ENCODE data around the gene DDX24. TPM values are rescaled to one million over a fixed set of nuclear protein-coding genes. Genes with fewer than 3 reads are reported as not detected.
A peak's percentile ranks its signal among the peaks of the same experiment; 100 is the strongest.

Gene DDX24
- polyA plus RNA-seq, 2 donors, result 45.6 to 58.3 TPM

- Histone ChIP-seq H3K4me3 (ENCODE audit: low read depth in 1 of 2, low read length in 2 of 2) (no peak overlapping the region), H3K9me3 (ENCODE audit: control insufficient read depth in 2 of 2, insufficient read depth in 1 of 2, low read depth in 1 of 2, low read length in 1 of 2) (peaks cover 0 to 7% of the 10 kb centered on the region in 2 donors), H3K27ac (ENCODE audit: low read depth in 2 of 2, low read length in 1 of 2) (peak overlapping the region; percentile 28 to 40), H3K27me3 (ENCODE audit: control insufficient read depth in 1 of 2, insufficient read depth in 2 of 2, low read length in 2 of 2) (no peaks in the 10 kb centered on the region), H3K36me3 (ENCODE audit: control insufficient read depth in 2 of 2, insufficient read depth in 2 of 2, low read length in 1 of 2) (no peaks in the 10 kb centered on the region), H3K4me1 (ENCODE audit: control insufficient read depth in 2 of 2, insufficient read depth in 2 of 2, low read length in 1 of 2) (peaks cover 4 to 17% of the 10 kb centered on the region in 2 donors)
- WGBS, 2 donors, result 83 to 92% methylated on average over 15 of the region's 15 CpGs
Observed at GRCh38 chr14:94115631-94116030, 34.6 kb upstream of the DDX24 start.

- H3K9me3 ChIP-seq (ENCODE audit: control insufficient read depth in 2 of 2, insufficient read depth in 1 of 2, low read depth in 1 of 2, low read length in 1 of 2), result peaks cover 0 to 3% of the 10 kb centered on the region in 2 donors
- peaks cover 4 to 17% of the 10 kb centered on the region in 2 donors for H3K4me1 ChIP-seq (ENCODE audit: control insufficient read depth in 2 of 2, insufficient read depth in 2 of 2, low read length in 1 of 2)
- no peaks in the 10 kb centered on the region for H3K36me3 ChIP-seq (ENCODE audit: control insufficient read depth in 2 of 2, insufficient read depth in 2 of 2, low read length in 1 of 2)
- WGBS, 2 donors, result 24 to 27% methylated on average over 4 of the region's 4 CpGs
- peak overlapping the region; percentile 28 to 40 for H3K27ac ChIP-seq (ENCODE audit: low read depth in 2 of 2, low read length in 1 of 2)
- no peaks in the 10 kb centered on the region for H3K27me3 ChIP-seq (ENCODE audit: control insufficient read depth in 1 of 2, insufficient read depth in 2 of 2, low read length in 2 of 2)
- H3K4me3 ChIP-seq (ENCODE audit: low read depth in 1 of 2, low read length in 2 of 2), result no peak overlapping the region
Observed at GRCh38 chr14:94115058-94115591, 34.1 kb upstream of the DDX24 start.

- H3K9me3 ChIP-seq (ENCODE audit: control insufficient read depth in 2 of 2, insufficient read depth in 1 of 2, low read depth in 1 of 2, low read length in 1 of 2), result peaks cover 0 to 3% of the 10 kb centered on the region in 2 donors
- H3K4me1 ChIP-seq (ENCODE audit: control insufficient read depth in 2 of 2, insufficient read depth in 2 of 2, low read length in 1 of 2), result peaks cover 4 to 21% of the 10 kb centered on the region in 2 donors
- H3K27me3 ChIP-seq (ENCODE audit: control insufficient read depth in 1 of 2, insufficient read depth in 2 of 2, low read length in 2 of 2), result no peaks in the 10 kb centered on the region
- no peak overlapping the region for H3K4me3 ChIP-seq (ENCODE audit: low read depth in 1 of 2, low read length in 2 of 2)
- 75 to 79% methylated on average over 5 of the region's 5 CpGs for WGBS, 2 donors
- no peaks in the 10 kb centered on the region for H3K36me3 ChIP-seq (ENCODE audit: control insufficient read depth in 2 of 2, insufficient read depth in 2 of 2, low read length in 1 of 2)
- peak overlapping the region; percentile 21 to 36 for H3K27ac ChIP-seq (ENCODE audit: low read depth in 2 of 2, low read length in 1 of 2)
Observed at GRCh38 chr14:94114589-94115057, 33.6 kb upstream of the DDX24 start.

- Histone ChIP-seq H3K4me1 (ENCODE audit: control insufficient read depth in 2 of 2, insufficient read depth in 2 of 2, low read length in 1 of 2) (peaks cover 4 to 21% of the 10 kb centered on the region in 2 donors), H3K4me3 (ENCODE audit: low read depth in 1 of 2, low read length in 2 of 2) (no peak overlapping the region), H3K27ac (ENCODE audit: low read depth in 2 of 2, low read length in 1 of 2) (peak overlapping the region in 1 of 2 donors; percentile 5)
Observed at GRCh38 chr14:94113908-94114588, 33.0 kb upstream of the DDX24 start.

GRCh38 chr14:94113490-94113889 is 32.5 kb upstream of the DDX24 start:
- no peaks in the 10 kb centered on the region for H3K9me3 ChIP-seq (ENCODE audit: control insufficient read depth in 2 of 2, insufficient read depth in 1 of 2, low read depth in 1 of 2, low read length in 1 of 2)
- no peak overlapping the region for H3K4me3 ChIP-seq (ENCODE audit: low read depth in 1 of 2, low read length in 2 of 2)
- peak overlapping the region in 1 of 2 donors; percentile 5 for H3K27ac ChIP-seq (ENCODE audit: low read depth in 2 of 2, low read length in 1 of 2)
- no peaks in the 10 kb centered on the region for H3K27me3 ChIP-seq (ENCODE audit: control insufficient read depth in 1 of 2, insufficient read depth in 2 of 2, low read length in 2 of 2)
- no peaks in the 10 kb centered on the region for H3K36me3 ChIP-seq (ENCODE audit: control insufficient read depth in 2 of 2, insufficient read depth in 2 of 2, low read length in 1 of 2)
- 45 to 49% methylated on average over 6 of the region's 6 CpGs for WGBS, 2 donors
- H3K4me1 ChIP-seq (ENCODE audit: control insufficient read depth in 2 of 2, insufficient read depth in 2 of 2, low read length in 1 of 2), result peaks cover 4 to 21% of the 10 kb centered on the region in 2 donors

More at GRCh38 chr14:94113908-94114588, 33.0 kb upstream of the DDX24 start:
- WGBS, 2 donors, result 71 to 79% methylated on average over 5 of the region's 5 CpGs
- no peaks in the 10 kb centered on the region for H3K9me3 ChIP-seq (ENCODE audit: control insufficient read depth in 2 of 2, insufficient read depth in 1 of 2, low read depth in 1 of 2, low read length in 1 of 2)
- no peaks in the 10 kb centered on the region for H3K27me3 ChIP-seq (ENCODE audit: control insufficient read depth in 1 of 2, insufficient read depth in 2 of 2, low read length in 2 of 2)
- H3K36me3 ChIP-seq (ENCODE audit: control insufficient read depth in 2 of 2, insufficient read depth in 2 of 2, low read length in 1 of 2), result no peaks in the 10 kb centered on the region

- Histone ChIP-seq H3K4me1 (ENCODE audit: control insufficient read depth in 2 of 2, insufficient read depth in 2 of 2, low read length in 1 of 2) (peaks cover 4 to 21% of the 10 kb centered on the region in 2 donors), H3K9me3 (ENCODE audit: control insufficient read depth in 2 of 2, insufficient read depth in 1 of 2, low read depth in 1 of 2, low read length in 1 of 2) (no peaks in the 10 kb centered on the region), H3K4me3 (ENCODE audit: low read depth in 1 of 2, low read length in 2 of 2) (no peak overlapping the region), H3K36me3 (ENCODE audit: control insufficient read depth in 2 of 2, insufficient read depth in 2 of 2, low read length in 1 of 2) (no peaks in the 10 kb centered on the region), H3K27ac (ENCODE audit: low read depth in 2 of 2, low read length in 1 of 2) (peak overlapping the region; percentile 43 to 49), H3K27me3 (ENCODE audit: control insufficient read depth in 1 of 2, insufficient read depth in 2 of 2, low read length in 2 of 2) (no peaks in the 10 kb centered on the region)
- whole genome bisulfite sequencing, 2 donors, result 65 to 72% methylated on average over 7 of the region's 7 CpGs
Observed at GRCh38 chr14:94113073-94113472, 32.1 kb upstream of the DDX24 start.

- no peaks in the 10 kb centered on the region for H3K36me3 ChIP-seq (ENCODE audit: control insufficient read depth in 2 of 2, insufficient read depth in 2 of 2, low read length in 1 of 2)
- peak overlapping the region; percentile 49 to 56 for H3K27ac ChIP-seq (ENCODE audit: low read depth in 2 of 2, low read length in 1 of 2)
- no peak overlapping the region for H3K4me3 ChIP-seq (ENCODE audit: low read depth in 1 of 2, low read length in 2 of 2)
- no peaks in the 10 kb centered on the region for H3K9me3 ChIP-seq (ENCODE audit: control insufficient read depth in 2 of 2, insufficient read depth in 1 of 2, low read depth in 1 of 2, low read length in 1 of 2)
- 74 to 86% methylated on average over 6 of the region's 6 CpGs for WGBS, 2 donors
- H3K27me3 ChIP-seq (ENCODE audit: control insufficient read depth in 1 of 2, insufficient read depth in 2 of 2, low read length in 2 of 2), result no peaks in the 10 kb centered on the region
- H3K4me1 ChIP-seq (ENCODE audit: control insufficient read depth in 2 of 2, insufficient read depth in 2 of 2, low read length in 1 of 2), result peaks cover 4 to 21% of the 10 kb centered on the region in 2 donors
Observed at GRCh38 chr14:94112513-94113063, 31.6 kb upstream of the DDX24 start.

GRCh38 chr14:94111276-94112095 is 30.5 kb upstream of the DDX24 start:
- Histone ChIP-seq H3K4me1 (ENCODE audit: control insufficient read depth in 2 of 2, insufficient read depth in 2 of 2, low read length in 1 of 2) (peaks cover 4 to 21% of the 10 kb centered on the region in 2 donors), H3K27ac (ENCODE audit: low read depth in 2 of 2, low read length in 1 of 2) (peak overlapping the region; percentile 22 to 72), H3K9me3 (ENCODE audit: control insufficient read depth in 2 of 2, insufficient read depth in 1 of 2, low read depth in 1 of 2, low read length in 1 of 2) (no peaks in the 10 kb centered on the region), H3K27me3 (ENCODE audit: control insufficient read depth in 1 of 2, insufficient read depth in 2 of 2, low read length in 2 of 2) (no peaks in the 10 kb centered on the region), H3K4me3 (ENCODE audit: low read depth in 1 of 2, low read length in 2 of 2) (peak overlapping the region; percentile 27 to 34), H3K36me3 (ENCODE audit: control insufficient read depth in 2 of 2, insufficient read depth in 2 of 2, low read length in 1 of 2) (no peaks in the 10 kb centered on the region)
- WGBS, 2 donors, result 61 to 83% methylated on average over 20 of the region's 20 CpGs

GRCh38 chr14:94110552-94111181 is 29.7 kb upstream of the DDX24 start, which contains the start of gene IFI27:
Gene IFI27, plus strand, starts transcription at chr14:94110736.
- Histone ChIP-seq H3K4me1 (ENCODE audit: control insufficient read depth in 2 of 2, insufficient read depth in 2 of 2, low read length in 1 of 2) (peaks cover 4 to 17% of the 10 kb centered on the region in 2 donors), H3K36me3 (ENCODE audit: control insufficient read depth in 2 of 2, insufficient read depth in 2 of 2, low read length in 1 of 2) (no peaks in the 10 kb centered on the region), H3K27ac (ENCODE audit: low read depth in 2 of 2, low read length in 1 of 2) (peak within 1 kb of the TSS; percentile 72 to 75), H3K4me3 (ENCODE audit: low read depth in 1 of 2, low read length in 2 of 2) (peak within 1 kb of the TSS; percentile 27 to 34), H3K9me3 (ENCODE audit: control insufficient read depth in 2 of 2, insufficient read depth in 1 of 2, low read depth in 1 of 2, low read length in 1 of 2) (no peaks in the 10 kb centered on the region), H3K27me3 (ENCODE audit: control insufficient read depth in 1 of 2, insufficient read depth in 2 of 2, low read length in 2 of 2) (no peaks in the 10 kb centered on the region)
- 47 to 61% methylated on average over 14 of the region's 14 CpGs for WGBS, 2 donors

Data from esophagus (tissue), 2 donors.